HG02763 (cell line): Measurements from ENCODE around the gene DISC1.
"Not testable (repeated sequence)": the region's sequence is repeated elsewhere in the genome, so short reads cannot be mapped to it uniquely, and the experiment has no call there.

Experiments
- ATAC-seq: cut with Tn5 transposase; IDR thresholded peaks from one replicate; pipeline ENCODE4 v1.9.1; 2021; ENCODE audit warnings: mild to moderate bottlenecking, moderate library complexity; ENCODE audit not compliant: unreplicated experiment

DISC1 gene

DNA sequence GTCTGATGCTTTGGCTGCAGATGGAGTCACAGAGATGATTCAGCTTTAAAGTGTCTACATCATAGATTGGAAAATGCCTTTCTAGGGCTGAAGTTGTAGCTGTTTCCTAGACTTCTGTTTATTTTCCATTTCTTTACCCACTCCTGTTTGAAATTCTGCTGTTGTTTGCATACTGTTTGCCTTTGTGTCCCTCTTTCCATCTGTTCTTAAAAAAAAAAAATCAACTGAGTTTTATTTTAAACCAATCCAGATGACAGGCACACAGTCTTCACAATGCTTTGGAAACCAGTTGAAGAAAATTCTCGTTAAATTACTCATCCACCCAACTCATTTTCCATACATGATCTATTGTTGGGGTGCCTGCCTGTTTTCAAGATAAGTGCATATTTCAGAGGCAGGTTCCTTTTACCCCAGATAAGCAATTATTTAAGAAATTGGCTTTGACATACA lies 245.9 kb downstream of the DISC1 start:
- ATAC-seq, result no peak

DNA sequence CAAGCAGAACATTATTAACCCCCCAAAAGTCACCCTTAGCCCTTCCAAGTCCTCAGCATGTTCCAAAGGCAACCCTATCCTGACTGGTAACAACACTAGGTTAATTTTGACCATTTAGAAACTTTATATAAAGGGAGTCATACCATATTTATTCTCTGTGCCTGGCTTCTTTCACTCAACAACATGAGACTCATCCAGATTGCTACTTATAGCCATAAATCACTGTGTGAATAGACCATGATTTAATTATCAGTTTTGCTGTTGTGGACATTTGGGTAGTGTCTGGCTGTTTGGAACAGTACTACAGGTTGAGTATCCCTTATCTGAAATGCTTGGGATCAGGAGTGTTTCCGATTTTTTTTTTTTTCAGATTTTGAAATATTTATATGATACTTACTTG lies 252.1 kb downstream of the DISC1 start:
- ATAC-seq, result no peak

DNA sequence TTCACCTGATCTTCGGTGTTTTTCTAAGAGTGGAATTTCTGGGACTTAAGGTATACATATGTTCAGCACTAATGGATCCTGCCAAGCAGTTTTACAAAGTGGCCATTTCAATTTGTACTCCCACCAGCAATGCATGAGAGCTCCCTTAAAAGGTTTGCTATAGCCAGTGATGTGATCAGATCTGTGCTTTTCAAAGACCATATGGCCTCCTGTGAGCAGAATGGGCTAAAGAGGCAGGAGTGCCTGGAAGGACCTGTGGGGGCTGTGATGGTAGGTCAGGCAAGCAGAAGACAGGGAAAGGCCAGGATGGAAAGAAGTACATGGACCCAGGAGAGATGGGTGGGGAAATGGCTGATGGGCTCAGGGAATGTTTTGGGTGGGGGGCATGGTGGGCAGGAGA lies 252.7 kb downstream of the DISC1 start:
- ATAC-seq, result no peak

DNA sequence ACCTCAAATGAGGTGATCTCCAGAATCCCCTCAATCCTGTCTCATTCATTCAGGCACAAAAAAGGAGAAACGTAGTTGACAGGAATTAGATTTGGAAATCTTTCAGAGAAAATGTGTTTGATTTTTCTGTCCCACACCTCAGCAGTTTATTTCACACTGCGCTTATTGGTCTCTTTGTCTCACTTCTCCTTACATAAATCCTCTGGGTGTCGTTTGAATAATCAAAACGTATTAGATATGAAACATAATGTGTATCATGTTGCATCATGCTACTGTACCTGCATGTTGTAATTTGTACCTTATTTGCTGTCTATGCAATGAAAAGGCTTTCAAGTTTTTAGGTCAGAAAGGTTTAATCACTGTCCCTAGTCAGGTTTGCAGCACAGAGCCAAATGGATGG lies 255.7 kb downstream of the DISC1 start:
- ATAC-seq, result no peak

DNA sequence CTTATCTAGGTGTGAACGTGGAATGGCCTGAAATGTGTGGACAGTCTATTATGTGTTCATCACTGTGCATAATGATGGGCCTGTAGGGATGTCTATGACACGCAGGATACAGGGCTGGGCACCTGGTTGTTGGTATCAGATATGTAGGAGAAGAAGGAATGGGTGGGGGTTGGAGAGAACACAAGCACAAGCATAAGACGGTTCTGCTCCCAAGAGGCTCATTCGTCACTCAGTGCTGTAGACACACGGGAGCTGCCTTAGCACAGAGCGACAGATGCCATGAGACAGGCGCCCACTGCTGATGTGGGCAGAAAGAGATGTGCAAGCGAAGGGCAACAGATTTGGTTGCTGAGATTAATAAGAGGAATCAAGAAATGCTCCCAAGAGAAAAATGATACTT lies 256.2 kb downstream of the DISC1 start:
- ATAC-seq, result no peak

DNA sequence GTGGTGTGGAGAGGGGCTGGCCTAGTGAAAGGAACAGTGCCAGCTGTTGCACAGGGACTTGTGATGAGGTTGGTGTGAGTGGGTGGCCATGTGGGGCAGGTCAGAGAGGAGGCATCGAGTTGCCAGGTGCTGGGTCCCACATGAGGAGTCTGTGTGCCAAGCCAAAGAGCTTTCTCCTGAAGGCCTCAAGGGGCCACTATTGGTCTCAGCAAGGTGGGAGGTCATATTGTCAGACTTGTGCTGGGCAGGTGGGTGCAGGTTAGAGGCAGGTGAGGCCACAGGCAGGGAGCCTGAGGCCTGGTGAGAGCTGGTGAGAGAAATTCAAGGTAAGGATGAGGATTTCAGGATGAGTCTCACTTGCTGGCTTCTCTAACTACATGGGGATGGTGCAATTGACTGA lies 256.8 kb downstream of the DISC1 start:
- ATAC-seq, result no peak

DNA sequence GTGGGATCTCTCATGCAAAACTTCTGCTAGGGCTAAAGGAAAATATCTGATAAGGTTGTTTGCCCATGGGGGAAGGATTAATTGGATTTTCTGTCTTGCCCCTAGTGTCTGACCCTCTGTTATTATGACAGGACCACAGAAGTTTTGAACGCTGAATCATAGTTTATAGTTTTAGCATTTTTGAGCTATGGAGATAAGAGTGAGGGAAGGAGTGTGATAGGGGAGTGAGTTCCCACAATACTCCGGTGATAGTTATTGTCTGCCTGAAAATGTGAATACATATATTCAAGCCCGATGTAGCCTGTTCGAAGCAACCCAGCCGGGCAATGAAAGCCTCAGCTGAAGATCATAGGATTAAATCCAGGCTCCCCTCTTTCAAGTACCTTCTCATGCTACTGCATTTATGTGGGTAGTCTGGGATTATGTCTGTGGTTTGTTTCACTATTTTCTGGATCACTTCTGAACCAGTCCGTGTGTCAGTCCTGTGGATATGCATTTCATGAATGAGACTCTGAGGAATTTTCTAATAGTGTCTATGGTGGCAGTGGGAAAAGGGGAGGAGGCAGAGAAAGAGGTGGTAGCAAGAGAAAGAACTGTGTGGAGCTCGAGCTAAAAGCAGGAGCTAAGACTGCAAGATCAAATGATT lies 258.7 kb downstream of the DISC1 start:
- ATAC-seq, result no peak

DNA sequence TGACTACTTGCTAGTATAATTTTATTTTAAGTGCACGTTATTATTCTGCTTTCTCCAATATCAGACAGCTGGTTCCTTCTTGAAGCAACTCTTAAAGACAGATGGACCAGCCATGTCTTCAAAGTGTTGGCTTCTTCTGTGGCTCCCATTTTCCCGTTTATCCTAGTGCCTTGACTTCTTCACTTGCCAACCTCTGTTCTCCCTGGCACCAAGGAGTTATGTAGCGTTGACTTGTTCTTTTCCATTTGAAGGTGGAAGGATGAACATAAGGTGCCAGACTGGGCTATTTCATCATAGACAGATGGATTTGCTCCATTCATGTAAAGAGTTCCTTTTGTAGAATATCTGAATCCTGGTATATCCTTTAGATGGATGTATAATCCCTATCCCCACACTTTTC lies 260.6 kb downstream of the DISC1 start:
- ATAC-seq, result no peak

DNA sequence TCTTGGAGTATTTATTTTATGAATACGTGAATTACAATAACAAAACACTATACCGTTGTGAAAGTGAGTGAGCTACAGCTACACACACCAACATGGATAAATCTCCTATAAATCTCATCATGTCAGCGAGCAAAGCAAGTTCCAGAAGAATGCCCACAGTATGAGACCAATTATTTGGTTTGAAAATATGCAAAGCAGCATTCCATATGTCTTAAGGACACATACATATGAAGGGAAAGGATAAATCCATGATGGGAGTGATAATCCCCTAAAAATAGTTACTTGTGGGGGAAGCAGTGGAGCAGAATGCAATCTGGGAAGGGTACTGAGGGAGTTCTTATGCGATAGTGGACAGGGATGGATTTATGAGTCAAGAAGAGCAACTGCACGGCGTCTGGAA lies 261.3 kb downstream of the DISC1 start:
- no peak for ATAC-seq

DNA sequence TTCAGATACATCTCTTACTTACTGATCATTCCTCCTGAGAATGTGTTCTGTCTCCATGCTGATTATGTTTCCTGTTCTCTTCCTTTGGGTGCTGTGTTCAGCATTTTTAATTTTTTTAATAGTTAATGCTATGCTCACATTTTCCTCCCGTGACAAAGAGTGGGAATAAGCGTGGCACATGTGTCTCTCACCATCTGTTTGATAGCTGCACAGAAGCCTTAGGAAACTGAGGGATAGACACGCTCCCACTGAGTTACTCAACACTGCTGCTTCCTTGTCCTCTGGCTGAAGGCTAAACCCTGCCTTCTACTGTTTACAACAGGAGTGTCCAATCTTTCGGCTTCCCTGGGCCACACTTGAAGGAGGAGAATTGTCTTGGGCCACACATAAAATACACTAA lies 264.2 kb downstream of the DISC1 start:
- ATAC-seq, result no peak

DNA sequence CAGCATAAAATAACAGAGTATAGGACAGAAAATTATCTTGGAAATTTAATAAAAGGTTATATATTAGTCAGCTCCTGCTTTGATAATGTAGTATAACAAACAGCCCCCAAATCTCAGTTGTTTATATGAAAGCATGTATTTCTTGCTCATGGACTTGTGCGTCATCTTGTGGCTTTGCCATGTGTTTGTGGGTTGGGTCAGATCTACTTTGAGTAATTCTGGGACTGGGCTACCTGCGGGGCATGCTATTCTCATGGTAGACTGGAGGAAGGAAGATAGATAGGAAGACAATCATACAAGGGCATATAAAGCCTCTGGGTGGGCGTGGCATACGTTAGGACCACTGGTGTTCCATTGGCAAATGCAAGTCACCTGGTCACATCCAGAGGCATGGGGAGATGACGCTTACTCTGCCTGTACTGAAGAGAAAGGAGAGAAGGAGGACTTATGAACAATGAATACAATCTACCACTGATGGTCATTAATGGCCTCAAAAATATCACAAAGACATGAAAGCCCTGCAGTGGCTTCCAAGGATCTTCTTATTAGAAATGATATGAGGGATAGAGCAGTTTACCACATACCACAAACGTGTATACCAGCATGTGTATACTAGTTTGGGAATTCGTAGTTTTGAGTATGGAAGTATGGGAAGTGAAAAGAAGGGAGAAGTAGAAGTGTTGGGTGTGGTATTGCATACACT lies 267.0 kb downstream of the DISC1 start:
- no peak for ATAC-seq

DNA sequence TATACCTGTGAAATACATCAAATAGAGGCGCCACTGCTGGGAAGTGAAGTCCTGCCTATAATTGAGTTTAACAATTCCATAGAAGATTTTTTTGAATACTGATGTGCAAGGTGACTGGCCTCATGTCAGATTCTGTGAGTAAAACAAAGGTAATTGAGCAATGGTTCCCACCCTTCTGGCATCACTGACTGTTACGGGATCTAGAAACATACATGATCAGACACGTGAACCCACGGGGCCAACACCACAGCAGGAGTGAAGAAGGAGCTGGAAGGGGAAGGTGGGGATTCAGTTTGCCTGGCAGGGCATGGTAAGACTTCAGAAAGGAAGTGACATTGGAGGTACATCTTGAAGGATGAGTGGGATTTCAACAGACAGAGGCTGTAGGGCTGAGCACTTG lies 270.2 kb downstream of the DISC1 start:
- no peak for ATAC-seq

DNA sequence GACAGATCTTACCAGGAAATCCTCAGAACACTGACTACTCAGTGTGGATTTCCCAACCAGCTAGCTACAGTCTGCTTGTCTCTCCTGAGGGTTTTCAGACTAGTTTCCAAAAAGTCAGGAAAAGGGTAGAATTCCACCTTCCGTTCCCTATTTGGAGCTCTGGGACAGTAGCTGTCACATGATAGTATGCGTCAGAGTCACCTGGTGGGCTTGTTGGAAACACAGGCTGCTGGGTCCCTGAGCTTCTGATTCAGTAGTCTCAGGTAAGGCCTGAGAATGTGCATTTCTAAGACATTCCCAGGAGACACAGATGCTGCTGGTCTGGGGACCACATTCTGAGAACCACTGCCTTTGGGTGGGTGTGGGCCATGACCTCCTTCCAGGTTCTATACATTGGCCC lies 272.5 kb downstream of the DISC1 start:
- no peak for ATAC-seq

DNA sequence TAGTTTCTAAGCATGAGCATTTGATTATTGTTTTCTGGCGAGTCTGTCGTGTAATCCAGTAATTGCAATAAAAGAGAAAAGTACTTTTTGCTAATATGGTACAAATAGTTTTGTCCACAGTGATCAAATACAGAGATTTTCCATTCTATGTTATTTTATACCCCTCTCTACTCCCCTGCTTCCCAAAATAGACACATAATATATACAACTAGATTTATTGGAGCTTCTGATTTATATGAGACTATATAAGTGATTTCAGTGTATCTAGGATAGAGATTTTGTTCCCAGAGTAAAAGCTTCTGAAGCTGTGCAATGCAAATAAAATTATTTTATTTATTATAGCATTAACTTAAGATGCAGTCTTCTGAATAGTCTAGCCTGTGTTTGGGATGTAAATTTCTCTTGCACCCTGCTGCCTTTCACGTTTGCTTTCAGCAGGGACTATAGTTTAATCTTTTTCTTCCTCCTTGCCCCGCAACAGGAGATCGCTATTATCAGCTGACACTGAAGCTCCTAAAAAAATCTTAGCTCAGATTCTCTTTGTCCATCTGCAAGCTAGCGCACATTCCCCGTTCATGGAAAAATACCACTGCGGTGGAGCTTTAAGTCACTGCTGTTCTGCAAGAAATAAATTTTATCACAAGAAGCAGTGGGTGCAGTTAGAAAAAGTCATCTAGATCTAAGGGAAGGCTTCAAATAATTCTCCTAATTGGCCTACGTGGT lies 273.3 kb downstream of the DISC1 start:
- ATAC-seq, result no peak

DNA sequence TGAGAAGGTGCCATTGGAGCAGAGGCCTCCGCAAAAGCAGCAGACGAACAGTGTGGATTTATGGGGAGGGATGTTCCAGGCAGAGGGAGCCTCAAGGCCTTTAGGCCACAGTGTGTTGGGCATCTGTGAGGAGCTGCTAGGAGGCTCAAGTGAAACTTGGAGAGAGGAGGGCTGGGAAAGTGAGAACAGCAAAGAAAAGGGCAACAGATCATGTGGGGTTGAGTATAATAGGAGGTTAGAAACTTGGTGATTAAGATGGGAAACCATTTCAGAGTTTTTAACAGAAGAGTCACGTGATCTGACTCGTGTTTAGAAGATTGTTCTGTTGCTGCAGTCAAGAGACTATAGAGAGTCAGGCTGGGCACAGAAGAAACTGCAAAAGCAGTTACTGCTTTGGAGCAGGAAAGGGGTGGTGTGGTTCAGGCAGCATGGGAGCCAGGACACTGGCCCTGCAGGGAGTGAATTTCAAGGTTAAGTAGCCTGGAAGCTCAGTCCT lies 277.0 kb downstream of the DISC1 start:
- no peak for ATAC-seq

DNA sequence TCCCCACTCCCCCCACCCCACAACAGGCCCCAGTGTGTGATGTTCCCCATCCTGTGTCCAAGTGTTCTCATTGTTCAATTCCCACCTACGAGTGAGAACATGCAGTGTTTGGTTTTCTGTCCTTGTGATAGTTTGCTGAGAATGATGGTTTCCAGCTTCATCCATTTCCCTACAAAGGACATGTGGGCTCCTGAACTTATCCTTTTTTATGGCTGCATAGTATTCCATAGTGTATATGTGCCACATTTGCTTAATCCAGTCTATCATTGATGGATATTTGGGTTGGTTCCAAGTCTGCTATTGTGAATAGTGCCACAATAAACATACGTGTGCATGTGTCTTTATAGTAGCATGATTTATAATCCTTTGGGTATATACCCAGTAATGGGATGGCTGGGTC lies 280.7 kb downstream of the DISC1 start:
- not testable (repeated sequence) for ATAC-seq

DNA sequence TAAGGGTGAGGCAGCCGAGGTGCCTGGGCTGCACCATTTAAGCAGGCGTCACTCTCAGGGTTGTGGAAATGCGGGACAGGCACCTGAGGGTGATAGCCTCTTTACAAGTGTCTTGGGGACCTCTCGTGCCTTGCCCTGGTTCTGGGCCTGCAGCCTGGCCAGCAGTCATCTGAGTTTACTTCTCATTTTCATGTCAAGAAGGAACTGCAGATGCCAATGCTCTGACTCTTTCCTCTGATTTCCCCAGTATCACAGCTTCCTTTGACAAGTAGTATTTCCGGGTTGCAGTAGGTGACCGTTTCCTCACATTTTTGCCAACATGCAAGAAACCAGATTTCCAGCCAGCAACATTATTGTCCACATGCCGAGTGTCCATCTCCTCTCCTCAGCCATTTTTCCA lies 286.9 kb downstream of the DISC1 start:
- ATAC-seq, result no peak

DNA sequence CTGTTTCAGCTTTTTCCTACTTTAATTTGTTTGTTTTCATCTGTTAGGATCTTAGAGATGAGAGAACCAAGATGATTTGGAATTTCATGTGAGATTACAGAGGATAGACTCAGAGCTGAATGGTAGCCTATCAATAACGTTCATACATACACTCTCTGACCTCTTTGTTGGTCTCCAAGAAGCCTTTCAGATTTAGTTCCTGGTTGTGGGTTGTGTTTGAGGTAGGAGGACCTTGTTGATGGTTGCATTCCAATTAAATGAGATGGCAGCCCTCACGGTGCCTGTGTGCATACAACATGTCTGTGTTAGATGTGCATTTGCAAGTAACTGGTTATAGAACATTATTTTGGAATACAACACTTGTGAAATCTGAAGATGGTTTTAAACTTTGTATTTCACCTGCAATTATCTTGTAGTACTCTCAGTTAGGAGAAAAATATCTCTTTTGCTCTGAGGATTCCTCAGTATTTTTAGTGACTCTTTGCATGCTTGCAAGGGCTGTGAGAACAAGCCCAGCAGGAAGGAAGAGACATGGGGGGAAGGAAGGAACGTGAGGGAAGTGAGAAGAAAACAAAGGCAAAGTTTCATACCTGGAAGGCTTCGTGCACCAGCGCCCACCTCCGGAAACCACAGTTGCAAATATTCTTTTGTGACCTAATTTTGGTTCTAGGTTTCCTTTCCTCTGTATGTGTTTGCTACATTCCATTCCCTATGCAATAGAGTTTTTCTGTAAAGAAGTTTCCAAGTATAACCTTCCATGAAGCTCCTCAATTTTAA lies 291.8 kb downstream of the DISC1 start:
- no peak for ATAC-seq

DNA sequence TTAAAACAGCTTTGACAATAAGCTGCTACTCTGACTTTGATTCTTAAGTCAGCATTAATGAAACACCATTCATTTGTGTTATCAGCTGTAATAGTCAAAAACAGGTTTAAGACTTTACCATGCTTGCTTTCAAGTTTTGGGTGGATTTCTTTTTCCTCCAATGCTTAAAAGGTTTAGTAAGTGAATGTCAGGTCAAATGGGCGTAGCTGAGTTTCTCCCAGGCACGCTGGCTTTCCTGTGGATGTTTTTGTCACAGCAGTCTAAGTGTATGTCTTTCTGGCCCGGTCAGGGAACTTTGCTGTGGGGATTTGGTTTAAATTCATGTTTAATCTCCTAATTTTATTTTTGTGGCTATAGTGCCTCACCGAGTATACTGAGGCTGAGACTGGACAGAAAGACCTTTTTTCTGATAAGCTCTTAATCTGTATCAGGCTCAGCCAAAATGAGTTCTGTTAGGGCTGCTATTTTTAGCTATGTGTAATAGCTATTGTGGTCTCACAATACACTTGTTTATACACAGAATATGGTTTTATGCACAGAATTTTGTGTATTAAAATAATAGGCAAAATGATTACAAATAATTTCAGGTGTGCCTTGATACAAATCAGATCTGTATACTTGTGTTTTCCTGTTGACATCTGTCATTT lies 292.8 kb downstream of the DISC1 start:
- ATAC-seq, result no peak

DNA sequence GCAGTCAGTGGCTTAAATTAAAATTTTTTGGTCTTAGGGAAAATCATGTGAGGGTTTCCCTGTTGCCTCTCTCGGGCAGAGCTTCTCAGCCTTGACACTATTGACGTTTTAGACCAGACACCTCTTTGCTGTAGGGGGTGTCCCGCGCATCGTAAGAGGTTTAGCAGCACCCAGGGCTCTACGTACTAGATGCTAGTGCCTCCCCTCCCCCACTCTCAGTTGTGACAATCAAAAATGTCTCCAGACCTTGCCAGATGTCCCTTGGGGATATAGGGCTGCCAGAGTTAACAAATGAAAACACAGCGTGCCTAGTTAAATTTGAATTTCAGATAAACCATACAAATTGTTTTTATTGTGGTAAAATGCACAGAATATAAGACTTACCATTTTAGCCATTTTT lies 293.3 kb downstream of the DISC1 start:
- ATAC-seq, result no peak
